Inflammatory macrophage (primary cell): Measurements from ENCODE around the gene DDX56.
"Not testable (repeated sequence)": the region's sequence is repeated elsewhere in the genome, so short reads cannot be mapped to it uniquely, and the experiment has no call there.

Experiments
- DNase-seq, 2 donors: peaks; one replicate each; pipeline ENCODE4 v3.0.0-alpha.2; 2020 to 2022

The DDX56 gene

DNA sequence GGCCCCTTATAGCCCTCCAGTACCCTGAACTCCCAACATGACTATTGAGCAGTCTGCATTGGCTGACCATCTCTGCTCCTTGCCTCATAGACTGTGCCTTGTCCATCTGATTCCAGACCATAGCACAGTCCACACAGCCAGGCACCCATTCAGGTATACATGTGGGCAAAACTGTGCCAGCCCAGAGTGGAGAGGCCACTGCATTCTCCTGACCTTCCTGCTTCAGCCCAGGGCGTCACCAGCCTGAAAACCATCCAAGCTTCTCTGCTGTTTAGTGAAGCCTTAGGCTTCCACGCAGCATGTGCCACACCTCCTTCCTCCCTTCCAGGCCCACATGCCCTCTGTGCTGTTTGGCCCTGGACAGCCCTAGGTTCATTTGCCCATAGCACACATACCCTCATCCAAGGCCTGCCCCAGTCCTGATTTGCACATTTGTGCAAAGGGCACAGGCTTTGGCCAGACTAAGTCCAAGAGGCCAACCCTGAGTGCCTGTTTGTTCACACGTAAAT, 10.5 kb downstream of the DDX56 start:
- no peak for DNase-seq

DNA sequence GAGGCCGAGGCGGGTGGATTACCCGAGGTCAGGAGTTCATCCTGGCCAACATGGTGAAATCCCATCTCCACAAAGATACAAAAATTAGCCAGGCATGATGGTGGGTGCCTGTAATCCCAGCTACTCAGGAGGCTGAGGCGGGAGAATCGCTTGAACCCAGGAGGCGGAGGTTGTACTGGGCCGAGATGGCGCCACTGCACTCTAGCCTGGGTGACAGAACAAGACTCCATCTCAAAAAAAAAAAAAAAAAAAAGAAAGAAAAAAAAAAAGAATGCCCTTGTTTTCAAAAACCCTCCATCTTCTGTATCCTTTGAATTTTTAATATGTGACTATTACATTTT, 11.1 kb downstream of the DDX56 start:
- not testable (repeated sequence) for DNase-seq

DNA sequence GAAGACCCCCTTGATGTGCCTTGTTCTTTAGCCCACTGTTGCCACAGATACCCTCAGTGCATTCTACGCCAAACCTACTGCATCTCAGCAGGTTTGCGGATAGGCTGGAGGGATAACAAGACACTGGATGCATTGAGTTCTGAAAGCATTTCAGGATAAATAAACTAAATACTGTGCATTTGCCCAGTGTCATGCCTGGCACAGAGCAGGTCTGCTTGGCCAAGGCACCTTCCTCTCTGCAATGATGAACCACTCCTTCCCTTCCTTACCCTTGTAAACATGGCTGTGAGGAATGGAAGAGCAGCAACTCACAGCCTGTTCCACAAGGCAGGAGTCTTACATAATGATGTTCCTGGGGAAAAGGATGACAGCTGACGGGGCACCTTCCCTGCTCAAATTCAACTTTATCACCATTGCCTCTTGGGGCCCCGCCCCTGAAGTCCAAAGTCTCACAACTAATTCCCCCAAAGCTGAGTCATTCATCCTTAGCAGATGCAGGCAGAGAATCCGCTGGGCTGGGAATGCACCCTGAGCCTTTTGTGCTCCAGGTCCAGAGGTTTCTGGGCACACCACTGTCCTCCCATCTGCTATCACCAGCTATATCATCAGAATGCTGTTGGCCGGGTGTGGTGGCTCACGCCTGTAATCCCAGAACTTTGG, 11.6 kb downstream of the DDX56 start:
- DNase-seq, result no peak

DNA sequence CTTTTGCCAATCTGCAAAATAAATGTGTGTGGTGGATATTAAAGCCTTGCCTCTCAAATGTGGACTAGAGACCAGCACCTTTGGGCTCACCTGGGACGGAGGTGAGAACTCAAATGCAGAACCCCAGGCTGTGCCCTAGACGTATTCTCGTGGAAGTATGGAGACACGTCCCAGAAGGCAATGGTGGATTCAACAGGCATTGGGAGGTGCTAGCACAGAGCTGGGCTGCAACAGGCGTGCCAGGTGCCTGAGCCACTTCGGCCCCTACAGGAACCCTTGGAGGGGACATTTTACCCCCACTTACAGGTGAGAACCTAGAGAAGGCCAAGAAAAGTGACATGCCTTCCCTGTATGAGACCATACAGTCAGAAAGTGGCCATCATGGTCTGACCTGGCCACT, 12.2 kb downstream of the DDX56 start:
- no peak for DNase-seq

DNA sequence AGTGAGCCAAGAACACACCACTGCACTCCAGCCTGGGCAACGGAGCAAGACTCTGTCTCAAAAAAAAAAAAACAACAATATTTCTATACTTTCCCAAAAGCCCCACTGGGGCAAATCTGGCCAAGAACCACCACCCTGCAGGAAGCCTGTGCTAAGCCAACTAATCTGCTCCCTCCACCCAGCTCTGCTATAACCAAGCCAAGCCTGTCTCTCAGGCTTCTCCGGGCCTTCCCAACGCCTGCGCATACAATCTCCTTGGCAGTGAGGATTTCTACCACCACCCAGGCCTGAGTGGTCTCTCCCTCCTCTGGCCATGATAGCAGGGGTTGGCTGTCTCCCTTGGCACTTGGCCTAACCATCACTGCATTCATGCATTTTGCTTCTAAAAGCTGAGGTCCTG, 14.2 kb downstream of the DDX56 start:
- no peak for DNase-seq

DNA sequence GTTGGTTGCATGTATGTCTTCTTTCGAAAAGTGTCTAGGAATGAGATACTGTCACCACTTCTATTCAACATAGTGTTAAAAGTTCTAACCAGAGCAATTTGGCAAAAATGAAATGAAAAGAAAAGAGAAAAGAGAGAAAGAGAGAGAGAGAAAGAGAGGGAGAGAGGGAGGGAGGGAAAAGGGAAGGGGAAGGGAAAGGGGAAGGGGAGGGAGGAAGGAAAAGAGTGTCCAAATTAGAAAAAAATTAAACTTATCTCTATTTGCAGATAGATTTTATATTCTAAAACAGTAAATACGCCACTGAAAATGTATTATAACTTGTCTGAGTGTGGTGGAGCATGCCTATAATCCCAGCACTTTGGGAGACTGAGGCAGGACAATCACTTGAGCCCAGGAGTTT, 16.2 kb downstream of the DDX56 start:
- no peak for DNase-seq

DNA sequence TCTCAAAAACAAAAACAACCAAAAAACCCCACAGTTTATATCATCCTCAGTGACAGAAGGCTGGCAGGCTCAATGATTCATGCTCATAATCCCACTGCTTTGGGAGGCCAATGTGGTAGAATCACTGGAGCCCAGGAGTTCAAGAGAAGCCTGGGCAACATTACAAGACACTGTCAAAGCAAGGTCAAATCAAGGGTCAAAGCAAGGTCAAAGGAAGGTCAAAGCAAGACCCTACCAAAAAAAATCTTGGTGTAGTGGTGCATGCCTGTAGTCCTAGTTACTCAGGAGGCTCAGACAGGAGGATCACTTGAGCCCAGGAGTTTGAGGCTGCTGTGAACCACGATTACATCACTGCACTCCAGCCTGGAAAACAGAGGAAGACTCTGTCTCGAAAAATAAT, 18.4 kb downstream of the DDX56 start:
- no peak for DNase-seq

DNA sequence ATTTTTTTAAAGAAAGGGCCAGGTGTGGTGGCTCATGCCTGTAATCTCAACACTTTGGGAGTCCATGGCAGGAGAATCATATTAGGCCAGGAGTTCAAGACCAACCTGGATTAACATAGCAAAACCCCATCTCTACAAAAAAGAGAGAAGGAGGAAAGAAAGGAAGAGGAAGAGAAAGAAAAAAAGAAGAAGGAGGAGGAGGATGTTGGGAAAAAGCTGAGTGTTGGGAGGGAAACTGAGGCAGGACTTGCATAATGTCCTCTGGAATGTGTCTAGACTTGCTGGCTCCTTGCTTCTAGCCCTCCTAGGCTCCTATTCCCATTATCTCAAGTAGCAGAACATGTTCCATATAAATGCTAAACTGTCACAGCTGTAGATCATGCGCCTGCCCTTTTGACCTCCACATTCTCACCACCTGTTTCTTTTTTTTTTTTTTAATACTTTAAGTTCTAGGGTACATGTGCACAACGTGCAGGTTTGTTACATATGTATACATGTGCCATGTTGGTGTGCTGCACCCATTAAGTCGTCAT, 21.2 kb downstream of the DDX56 start:
- DNase-seq, result not testable (repeated sequence)

DNA sequence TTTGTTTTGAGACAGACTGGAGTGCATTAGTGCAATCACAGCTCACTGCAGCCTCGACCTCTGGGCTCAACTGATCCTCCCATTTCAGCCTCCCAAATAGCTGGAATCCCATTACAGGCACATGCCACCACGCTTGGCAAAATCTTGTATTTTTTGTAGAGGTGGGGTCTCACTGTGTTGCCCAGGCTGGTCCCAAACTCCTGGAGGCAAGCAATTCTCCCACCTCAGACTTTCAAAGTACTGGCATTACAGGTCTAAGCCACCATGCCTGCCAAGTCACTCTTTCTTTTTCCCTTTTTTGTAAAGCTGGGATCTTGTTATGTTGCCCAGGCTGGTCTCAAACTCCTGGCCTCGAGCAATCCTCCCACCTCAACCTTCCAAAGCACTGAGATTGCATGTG, 24.3 kb downstream of the DDX56 start:
- DNase-seq, result no peak

DNA sequence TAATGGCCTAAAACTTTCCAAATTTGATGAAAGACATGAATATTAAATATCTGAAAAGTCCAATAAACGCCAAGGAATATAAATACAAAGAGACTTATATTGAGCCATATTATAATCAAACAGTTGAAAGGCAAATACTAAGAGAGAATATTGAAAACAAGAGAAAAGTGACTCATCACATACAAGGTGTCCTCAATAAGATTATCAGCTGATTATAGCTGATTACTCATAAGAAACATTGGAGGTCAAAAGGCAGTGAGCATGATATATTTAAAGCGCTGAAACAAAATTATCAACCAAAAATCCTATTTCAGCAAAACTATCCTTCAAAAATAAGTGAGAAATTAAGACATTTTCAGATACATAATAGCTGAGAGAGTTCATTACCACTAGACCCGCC, 24.8 kb downstream of the DDX56 start:
- DNase-seq, result no peak

DNA sequence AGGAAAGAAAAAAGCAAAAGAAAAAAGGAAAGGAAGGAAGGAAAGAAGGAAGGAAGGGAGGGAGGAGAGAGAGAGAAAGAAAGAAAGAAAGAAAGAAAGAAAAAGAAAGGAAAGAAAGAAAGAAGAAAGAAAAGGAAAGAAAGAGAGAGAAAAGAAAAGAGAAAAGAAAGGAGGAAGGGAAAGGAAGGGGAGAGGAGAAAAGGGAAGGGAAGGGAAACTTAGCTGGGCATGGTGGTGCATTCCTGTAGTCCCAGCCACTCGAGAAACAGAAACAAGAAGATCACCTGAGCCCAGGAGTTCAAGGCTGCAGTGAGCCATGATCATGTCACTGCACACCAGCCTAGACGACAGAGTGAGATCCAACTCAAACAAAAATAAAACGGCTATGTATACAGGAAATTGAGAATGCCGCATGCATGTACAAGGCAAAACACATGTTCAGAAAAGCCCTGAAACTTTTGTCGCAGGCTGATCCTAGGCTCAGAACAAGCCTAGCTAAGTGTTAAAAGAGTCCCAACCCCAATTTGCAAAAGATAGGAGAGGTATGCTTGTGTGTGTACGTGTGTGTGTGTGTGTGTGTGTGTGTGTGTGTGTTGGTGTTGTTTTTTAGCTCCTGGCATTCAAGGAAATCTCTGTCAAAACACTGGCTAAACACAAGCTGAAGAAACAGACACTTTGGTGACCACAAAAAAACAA, 26.0 kb downstream of the DDX56 start:
- no peak for DNase-seq

DNA sequence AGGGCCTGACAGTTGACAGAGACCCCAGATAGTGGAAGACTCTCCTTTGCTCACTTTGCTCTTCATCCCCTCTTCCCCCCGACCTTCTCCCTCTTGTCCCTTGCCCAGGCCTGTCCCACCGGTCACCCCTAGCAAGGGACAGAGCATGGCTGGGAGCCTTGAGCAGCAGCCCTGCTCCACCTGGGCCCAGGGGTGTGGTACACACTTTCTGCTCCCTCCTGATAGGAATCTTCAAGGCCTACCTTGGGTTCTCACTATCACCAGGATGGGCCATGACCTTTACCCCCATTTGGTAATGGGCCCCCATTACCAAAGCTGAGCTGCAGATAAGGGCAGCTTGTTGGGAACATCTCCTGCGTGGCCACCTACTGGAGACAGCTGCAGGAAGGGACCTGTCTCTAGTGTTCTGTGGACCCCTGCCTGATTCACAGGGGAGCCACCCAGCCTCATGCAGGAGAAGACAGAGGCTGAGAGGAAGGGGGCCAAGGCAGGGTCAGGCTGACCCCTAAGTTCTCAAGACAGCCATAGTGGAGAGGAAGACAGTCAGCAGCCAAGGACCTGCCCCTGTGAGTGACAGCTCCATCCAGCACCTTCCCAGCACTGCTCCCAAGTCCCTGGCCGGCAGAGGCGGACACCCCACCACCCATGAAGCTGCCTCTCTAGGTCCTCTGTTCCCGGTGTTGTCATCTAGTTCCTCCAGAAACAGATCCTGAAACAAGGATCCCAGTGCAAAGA, 31.7 kb downstream of the DDX56 start:
- no peak for DNase-seq

DNA sequence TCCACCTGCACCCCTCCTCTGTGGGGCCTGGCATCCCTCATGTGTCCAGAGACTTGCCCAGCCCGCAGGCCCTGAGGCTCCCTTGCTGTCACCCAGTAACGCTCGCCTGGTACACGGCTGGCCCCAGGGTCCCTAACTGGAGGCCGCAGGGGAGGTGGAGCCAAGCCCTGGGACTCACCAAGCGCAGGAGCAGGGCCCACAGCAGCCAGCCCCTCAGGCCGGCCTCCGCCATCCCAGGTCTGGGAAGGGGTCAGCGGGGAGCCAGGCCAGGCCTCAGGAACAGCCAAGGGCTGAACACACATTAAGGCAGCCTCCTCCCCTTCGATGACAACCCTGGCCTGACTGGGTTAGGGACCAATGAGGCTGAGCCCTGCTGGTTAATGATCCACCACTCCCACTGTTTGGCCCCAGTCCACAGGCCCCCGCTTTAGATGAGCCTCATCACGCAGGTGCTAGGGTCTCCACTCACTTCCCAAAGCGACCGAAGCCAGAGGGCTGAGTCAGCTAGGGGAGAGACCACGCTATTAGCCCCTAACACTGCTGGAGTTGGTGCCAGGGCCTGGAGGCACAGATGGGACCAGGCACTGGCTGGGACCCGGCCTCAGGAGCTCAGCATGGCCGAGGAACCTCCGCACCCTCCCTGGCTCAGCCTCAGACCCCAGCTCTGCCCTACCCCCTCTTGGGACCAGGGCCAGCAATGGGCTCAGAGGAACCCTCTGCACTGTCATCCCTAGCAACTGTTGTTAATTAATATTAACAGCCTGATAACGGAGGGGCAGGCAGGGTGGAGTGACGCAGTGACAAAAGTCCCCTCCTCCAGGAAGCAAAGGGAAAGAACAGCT, 32.5 kb downstream of the DDX56 start, which contains the start of gene NPC1L1:
NPC1L1 (minus strand) TSS at position 303 of the 842 bp plus-strand sequence; CDS start at position 232, 71 bp downstream.
- no peak for DNase-seq

DNA sequence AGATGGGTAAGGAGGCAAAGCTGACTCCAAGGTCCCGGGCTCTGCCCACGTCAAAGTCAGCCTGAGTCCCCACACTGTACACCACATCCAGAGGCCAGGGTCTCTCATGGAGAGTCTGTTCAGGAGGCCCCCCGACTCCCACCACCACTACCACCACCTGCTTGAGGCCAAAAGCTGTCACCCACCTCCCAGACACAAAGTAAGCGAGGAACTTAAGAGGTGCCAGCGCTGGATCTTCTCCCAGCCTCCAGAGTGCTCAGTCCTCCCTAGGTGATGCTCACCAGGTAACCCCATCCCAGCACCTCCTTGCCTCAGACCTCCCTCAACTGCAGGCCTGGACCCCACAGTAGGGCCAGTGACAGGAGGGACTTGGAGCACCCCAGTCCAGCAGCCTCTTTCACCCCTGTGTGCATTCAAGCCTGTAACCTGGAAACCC, 33.1 kb downstream of the DDX56 start:
- no peak for DNase-seq

DNA sequence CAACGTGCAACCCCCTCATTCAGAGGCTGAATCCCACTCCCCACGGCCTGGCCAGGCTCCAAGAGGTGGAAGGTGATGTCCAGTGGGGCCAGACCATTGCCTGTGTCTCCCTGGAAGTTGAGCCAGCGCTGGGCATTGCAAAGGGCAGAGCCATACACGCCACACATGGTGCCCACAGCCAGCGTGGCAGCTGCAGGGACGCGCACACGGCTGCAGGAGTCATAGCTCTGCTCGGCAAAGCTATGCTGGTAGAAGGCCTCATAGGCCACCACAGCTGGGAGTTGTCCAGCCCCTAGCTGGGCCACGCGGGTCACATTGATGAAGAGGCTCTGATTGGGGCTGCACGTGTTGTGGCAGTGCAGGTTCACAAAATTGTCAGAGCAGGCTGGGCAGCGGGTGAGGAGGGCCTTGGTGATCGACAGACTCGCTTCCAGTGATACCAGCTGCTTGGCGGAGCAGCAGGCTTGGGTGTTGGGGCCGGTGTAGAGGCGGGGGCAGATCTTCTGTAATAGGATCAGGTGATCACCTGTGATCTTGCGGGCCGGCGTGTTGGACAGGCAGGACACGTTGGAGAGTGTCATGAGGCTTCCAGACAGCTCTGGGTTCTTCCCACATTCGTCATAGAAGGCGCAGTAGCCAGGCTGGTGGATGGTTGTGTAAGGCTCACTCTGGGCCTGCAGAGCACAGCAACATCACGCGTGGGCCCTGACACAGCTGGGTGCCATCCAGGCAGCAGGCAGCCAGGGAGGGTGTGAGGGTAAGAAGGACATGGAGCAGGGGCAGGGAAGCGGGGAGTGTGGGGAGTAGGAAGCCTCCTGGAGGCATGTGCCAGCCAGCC, 33.8 kb downstream of the DDX56 start:
- DNase-seq, result no peak

DNA sequence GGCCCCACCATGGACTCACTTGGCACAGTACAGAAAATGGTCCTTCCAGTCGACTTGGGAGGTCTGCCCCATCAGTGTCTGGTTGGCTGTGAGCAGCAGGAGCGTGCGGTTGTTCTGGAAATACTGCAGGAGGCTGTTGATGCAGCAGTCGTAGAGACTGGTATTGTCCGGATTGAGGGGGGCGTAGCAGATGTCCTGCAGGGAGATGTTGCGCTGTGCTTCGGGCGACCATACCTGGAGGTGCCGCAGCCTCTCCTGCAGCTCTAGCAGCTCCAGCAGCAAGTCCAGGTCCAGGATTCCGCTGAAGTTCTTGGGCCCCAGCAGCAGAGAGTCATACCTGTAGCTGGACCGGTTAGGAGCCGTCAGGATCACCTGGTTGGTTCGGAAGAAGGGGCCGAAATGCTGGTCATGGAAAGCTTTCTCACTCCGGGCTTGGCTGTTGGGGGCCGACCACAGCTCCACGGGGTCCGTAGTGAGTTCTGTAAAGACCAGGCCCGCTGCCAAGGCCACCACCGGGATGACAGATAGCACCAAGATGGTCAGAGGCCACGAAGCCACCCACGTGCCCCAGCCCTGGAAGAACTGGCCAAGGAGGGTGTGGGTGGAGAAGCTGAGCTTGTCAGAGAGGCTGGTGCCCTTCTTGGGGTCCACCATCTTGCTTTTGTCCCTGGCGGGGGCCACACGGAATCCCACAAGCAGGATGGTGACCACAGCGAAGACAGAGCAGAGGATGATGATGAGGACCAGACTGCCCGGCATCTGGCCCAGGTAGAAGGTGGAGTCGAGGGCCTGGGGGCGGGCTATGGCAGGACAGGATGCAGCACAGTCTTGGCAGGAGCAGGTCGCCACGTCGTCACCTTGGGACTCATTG, 34.7 kb downstream of the DDX56 start:
- DNase-seq, result no peak

DNA sequence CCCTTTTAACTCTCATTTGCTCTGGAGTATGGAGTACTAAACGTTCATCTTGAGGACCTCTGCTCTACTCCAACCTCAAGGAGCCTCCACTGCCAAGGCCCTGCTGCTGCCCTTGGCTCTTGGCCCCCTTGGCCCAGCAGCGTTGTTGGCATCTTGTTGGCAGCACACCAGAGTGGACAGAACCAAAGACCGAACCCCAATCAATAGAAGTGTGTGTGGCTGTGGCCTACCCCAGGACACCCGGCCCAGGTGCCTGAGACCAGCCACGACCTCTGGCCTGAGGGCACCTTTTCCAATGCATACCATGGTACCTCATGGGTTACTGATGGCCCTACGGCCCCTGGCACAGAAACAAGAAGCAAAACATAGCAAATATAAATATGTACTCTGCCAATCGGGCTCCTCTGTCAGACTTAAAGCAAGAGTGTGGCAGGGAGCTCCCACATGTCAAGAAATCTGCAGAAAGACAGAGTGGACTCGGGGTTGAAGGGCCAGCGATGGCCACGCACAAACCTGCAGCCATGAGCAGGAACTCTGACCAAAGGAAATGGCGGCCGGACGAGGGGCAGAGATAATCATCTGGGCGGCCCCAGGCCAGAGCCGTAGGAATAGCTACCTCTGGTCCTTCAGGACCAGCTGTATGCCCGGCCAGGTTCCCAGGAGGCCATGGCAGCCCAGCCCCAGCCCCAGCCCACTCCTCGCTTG, 35.5 kb downstream of the DDX56 start:
- no peak for DNase-seq

DNA sequence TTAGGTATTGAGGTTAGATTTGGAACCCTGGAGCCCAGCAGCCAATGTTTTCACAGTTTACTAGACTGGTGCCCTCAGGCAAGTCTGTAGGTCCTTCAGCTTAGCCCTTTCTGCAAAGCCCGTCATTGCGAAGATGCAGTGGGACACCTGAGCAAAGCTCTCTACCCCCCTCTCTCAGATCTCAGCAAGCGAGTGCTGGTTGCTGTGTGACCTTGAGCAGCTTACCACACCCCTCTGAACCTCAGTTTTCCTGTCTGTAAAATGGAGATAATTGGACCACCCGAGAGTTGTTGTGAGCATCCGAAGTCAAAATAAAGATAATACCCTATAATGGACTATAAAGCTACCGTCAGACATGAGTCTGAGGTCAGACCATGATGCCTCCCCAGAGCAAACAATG, 36.3 kb downstream of the DDX56 start:
- no peak for DNase-seq

DNA sequence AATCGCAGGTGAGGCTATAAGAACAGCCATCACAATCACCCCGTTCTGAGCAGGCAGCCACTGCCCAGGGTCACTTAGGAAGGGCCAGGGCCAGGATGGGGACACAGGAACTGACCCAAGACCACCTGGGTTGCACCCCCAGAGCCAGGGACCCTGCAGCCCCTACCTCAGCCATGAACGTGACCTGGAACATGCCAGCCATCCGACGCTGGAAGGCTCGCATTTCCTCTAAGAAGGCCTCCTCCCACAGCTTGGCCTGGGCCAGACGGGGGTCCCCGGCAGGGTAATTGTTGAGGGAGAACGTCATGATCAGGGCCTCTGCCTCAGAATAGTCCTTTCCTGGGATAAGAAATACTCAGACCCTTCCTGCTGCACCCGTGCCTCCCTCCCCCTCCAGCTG, 37.6 kb downstream of the DDX56 start:
- no peak for DNase-seq
